Measurements from ENCODE around the gene METTL9. TPM values are rescaled to one million over a fixed set of nuclear protein-coding genes. Genes with fewer than 3 reads are reported as not detected.

The METTL9 gene
- polyA plus RNA-seq, 3 donors = 181 to 400 (median 373) TPM

DNA sequence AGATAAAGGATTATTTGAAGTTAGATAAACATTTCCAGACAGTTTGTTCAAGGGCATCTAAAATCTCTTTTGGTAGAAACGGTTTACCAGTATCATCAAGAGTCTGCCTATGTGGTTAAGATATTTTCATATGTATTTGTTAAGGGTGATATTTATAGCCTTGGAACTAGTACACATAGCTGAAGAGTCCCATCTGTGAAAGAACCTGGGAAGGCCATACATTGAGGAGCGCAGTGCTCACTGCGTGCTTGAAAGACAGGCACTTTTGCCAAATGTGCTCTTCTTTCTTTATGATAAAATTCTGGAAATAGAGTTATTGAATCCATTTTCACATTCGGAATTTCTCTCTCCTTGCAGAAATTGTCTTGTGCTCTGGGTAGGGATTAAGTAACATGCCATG lies 45.3 kb downstream of the METTL9 start:
- Histone ChIP-seq H3K27ac (ENCODE audit: low read depth in 1 of 2, low read length in 2 of 2) (peak overlapping the region; percentile 77 to 82), H4K20me1 (ENCODE audit: insufficient read depth, low read length) (peaks cover 94% of the 10 kb centered on the region), H2AFZ (ENCODE audit: insufficient read depth, low read depth, low read length, poor library complexity, severe bottlenecking) (no peak overlapping the region), H3K4me2 (replicated peaks; ENCODE audit: extremely low read depth, low read length, poor library complexity, severe bottlenecking) (peak overlapping the region; percentile 89), H3K27me3 (ENCODE audit: control insufficient read depth in 2 of 2, insufficient read depth in 2 of 2, low read length in 2 of 2) (no peaks in the 10 kb centered on the region), H3K4me1 (ENCODE audit: control insufficient read depth in 1 of 2, insufficient read depth in 2 of 2, low read length in 2 of 2) (peaks cover 90 to 95% of the 10 kb centered on the region in 2 donors), H3K9ac (ENCODE audit: insufficient read depth, low read length, poor library complexity, severe bottlenecking) (no peak overlapping the region), H3K79me2 (ENCODE audit: insufficient read depth, low read length) (peaks cover 95% of the 10 kb centered on the region), H3K4me3 (replicated peaks in 1 of 3; ENCODE audit: low read depth in 2 of 3, low read length in 3 of 3) (peak overlapping the region; percentile 39 to 98 (median 90)), H3K9me3 (replicated peaks in 1 of 2; ENCODE audit: control insufficient read depth in 1 of 2, insufficient read depth in 1 of 2, low read length in 2 of 2) (no peaks in the 10 kb centered on the region), H3K36me3 (replicated peaks in 1 of 2; ENCODE audit: control insufficient read depth in 1 of 2, insufficient read depth in 2 of 2, low read length in 2 of 2) (peaks cover 83 to 84% of the 10 kb centered on the region in 2 donors)
- DNase-seq = no peak
- 69% methylated on average over 3 of the region's 4 CpGs for WGBS (ENCODE audit: insufficient coverage)
- Mint-ChIP-seq H3K27me3 (ENCODE audit: low read depth in 3 of 3) (no peaks in the 10 kb centered on the region), H3K4me1 (peaks cover 68% of the 10 kb centered on the region), H3K36me3 (peaks cover 62 to 79% of the 10 kb centered on the region in 2 donors), H3K4me3 (peak overlapping the region; percentile 78 to 87), H3K27ac (peak overlapping the region; percentile 89 to 97 (median 95)), H3K9me3 (no peaks in the 10 kb centered on the region)
- TF ChIP-seq, protein P1, sequence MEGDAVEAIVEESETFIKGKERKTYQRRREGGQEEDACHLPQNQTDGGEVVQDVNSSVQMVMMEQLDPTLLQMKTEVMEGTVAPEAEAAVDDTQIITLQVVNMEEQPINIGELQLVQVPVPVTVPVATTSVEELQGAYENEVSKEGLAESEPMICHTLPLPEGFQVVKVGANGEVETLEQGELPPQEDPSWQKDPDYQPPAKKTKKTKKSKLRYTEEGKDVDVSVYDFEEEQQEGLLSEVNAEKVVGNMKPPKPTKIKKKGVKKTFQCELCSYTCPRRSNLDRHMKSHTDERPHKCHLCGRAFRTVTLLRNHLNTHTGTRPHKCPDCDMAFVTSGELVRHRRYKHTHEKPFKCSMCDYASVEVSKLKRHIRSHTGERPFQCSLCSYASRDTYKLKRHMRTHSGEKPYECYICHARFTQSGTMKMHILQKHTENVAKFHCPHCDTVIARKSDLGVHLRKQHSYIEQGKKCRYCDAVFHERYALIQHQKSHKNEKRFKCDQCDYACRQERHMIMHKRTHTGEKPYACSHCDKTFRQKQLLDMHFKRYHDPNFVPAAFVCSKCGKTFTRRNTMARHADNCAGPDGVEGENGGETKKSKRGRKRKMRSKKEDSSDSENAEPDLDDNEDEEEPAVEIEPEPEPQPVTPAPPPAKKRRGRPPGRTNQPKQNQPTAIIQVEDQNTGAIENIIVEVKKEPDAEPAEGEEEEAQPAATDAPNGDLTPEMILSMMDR (IDR thresholded peaks at IDR 0.05) = no peak
- intact Hi-C loops (cut with micrococcal nuclease) = loop anchor here (2.0 to 5.0 kb wide), 3 partner anchors 42 to 63 kb away; no protein-coding TSS in a partner anchor

DNA sequence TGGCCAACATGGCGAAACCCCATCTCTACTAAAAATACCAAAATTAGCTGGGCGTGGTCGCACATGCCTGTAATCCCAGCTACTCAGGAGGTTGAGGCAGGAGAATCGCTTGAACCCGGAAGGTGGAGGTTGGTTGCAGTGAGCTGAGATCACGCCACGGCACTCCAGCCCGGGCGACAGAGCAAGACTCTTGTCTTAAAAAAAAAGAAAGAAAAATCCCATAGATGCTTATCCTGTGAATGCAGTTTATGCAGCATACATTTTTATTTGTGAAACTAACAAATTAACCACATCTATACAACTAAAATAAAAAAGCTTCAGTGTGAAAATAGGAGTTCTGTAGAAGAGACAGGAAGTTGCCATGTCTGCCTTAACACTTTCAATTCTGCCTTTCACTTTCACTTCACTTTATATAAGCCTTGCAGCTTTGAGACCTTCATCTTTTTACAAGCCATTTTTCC lies 45.9 kb downstream of the METTL9 start:
- H3K4me1 Mint-ChIP-seq = peaks cover 71% of the 10 kb centered on the region
- H3K79me2 ChIP-seq (ENCODE audit: insufficient read depth, low read length) = peaks cover 95% of the 10 kb centered on the region
- peaks cover 92 to 97% of the 10 kb centered on the region in 2 donors for H3K4me1 ChIP-seq (ENCODE audit: control insufficient read depth in 1 of 2, insufficient read depth in 2 of 2, low read length in 2 of 2)

More for the DNA sequence above, 45.9 kb downstream of the METTL9 start:
- Histone ChIP-seq H3K4me3 (replicated peaks in 1 of 3; ENCODE audit: low read depth in 2 of 3, low read length in 3 of 3) (peak overlapping the region; percentile 39 to 98 (median 90)), H3K9me3 (replicated peaks in 1 of 2; ENCODE audit: control insufficient read depth in 1 of 2, insufficient read depth in 1 of 2, low read length in 2 of 2) (no peaks in the 10 kb centered on the region), H4K20me1 (ENCODE audit: insufficient read depth, low read length) (peaks cover 94% of the 10 kb centered on the region), H3K4me2 (replicated peaks; ENCODE audit: extremely low read depth, low read length, poor library complexity, severe bottlenecking) (peak overlapping the region; percentile 89), H3K27ac (ENCODE audit: low read depth in 1 of 2, low read length in 2 of 2) (peak overlapping the region; percentile 77 to 82), H3K9ac (ENCODE audit: insufficient read depth, low read length, poor library complexity, severe bottlenecking) (peak overlapping the region; percentile 45), H3K27me3 (ENCODE audit: control insufficient read depth in 2 of 2, insufficient read depth in 2 of 2, low read length in 2 of 2) (no peaks in the 10 kb centered on the region), H2AFZ (ENCODE audit: insufficient read depth, low read depth, low read length, poor library complexity, severe bottlenecking) (peak overlapping the region; percentile 5), H3K36me3 (replicated peaks in 1 of 2; ENCODE audit: control insufficient read depth in 1 of 2, insufficient read depth in 2 of 2, low read length in 2 of 2) (peaks cover 80 to 82% of the 10 kb centered on the region in 2 donors)
- Mint-ChIP-seq H3K4me3 (peak overlapping the region; percentile 78 to 87), H3K9me3 (no peaks in the 10 kb centered on the region), H3K27me3 (ENCODE audit: low read depth in 3 of 3) (no peaks in the 10 kb centered on the region), H3K27ac (peak overlapping the region; percentile 89 to 97 (median 95)), H3K36me3 (peaks cover 63 to 85% of the 10 kb centered on the region in 2 donors)
- no CpG with 5 or more reads among the region's 9 CpGs for WGBS (ENCODE audit: insufficient coverage)
- TF ChIP-seq, protein P1 (IDR thresholded peaks at IDR 0.05) = no peak
- peak in 2 of 3 donors; percentile 68 to 81 for DNase-seq
- intact Hi-C loops (cut with micrococcal nuclease) = loop anchor here in 1 of 2 donors (2.0 kb wide), 1 partner anchor 60 kb away; no protein-coding TSS in a partner anchor

Data from CD14-positive monocyte (primary cell).